SK-N-SH (cell line): Measurements from ENCODE around the gene THOC6.

Experiments used
- POLR2AphosphoS5 ChIP-seq: IDR thresholded peaks from 2 replicates; pipeline ENCODE4 v1.6.1; 2012; ENCODE audit warnings: low read depth, low read length
- TEAD4 ChIP-seq: IDR thresholded peaks from 2 replicates; pipeline ENCODE4 v1.4.0; 2012; ENCODE audit warnings: mild to moderate bottlenecking, borderline replicate concordance; ENCODE audit not compliant: insufficient read depth
- TF ChIP-seq, protein P1 (sequence below): fragments of 200-600 bp; sonication (generic); IDR thresholded peaks from 2 replicates; pipeline ENCODE4 v1.6.1; 2017; ENCODE audit warnings: antibody characterized with exemption, mild to moderate bottlenecking, moderate library complexity
- TF ChIP-seq, protein P2 (sequence below): IDR thresholded peaks from 2 replicates; pipeline ENCODE4 v1.4.0; 2012; ENCODE audit warnings: low read depth, borderline replicate concordance

DNA sequence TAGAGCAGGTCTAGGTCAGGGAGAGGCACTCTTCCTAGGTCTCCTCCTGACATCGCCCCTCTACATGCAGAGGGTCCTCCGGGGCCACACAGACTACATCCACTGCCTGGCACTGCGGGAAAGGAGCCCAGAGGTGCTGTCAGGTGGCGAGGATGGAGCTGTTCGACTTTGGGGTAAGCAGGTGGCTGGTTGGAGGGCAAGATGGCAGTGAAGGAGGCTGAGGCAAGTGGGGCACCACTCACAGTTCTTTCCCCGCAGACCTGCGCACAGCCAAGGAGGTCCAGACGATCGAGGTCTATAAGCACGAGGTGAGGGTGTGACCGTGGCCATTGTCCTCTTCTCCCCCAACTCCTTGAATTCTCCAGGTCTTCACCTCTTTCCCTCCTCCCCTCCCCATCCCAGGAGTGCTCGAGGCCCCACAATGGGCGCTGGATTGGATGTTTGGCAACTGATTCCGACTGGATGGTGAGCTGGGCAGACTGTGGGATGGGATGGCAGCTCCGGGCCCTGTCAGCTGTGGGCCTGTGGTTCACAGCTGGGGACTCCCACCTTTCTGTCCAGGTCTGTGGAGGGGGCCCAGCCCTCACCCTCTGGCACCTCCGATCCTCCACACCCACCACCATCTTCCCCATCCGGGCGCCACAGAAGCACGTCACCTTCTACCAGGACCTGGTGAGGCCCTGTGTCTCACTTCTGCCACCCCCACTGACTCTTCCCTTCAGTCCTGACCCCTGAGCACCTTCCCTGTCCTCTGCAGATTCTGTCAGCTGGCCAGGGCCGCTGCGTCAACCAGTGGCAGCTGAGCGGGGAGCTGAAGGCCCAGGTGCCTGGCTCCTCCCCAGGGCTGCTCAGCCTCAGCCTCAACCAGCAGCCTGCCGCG is 3.0 kb downstream of the THOC6 start:
- TF ChIP-seq, protein P1, sequence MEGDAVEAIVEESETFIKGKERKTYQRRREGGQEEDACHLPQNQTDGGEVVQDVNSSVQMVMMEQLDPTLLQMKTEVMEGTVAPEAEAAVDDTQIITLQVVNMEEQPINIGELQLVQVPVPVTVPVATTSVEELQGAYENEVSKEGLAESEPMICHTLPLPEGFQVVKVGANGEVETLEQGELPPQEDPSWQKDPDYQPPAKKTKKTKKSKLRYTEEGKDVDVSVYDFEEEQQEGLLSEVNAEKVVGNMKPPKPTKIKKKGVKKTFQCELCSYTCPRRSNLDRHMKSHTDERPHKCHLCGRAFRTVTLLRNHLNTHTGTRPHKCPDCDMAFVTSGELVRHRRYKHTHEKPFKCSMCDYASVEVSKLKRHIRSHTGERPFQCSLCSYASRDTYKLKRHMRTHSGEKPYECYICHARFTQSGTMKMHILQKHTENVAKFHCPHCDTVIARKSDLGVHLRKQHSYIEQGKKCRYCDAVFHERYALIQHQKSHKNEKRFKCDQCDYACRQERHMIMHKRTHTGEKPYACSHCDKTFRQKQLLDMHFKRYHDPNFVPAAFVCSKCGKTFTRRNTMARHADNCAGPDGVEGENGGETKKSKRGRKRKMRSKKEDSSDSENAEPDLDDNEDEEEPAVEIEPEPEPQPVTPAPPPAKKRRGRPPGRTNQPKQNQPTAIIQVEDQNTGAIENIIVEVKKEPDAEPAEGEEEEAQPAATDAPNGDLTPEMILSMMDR: no peak
- TF ChIP-seq, protein P2, sequence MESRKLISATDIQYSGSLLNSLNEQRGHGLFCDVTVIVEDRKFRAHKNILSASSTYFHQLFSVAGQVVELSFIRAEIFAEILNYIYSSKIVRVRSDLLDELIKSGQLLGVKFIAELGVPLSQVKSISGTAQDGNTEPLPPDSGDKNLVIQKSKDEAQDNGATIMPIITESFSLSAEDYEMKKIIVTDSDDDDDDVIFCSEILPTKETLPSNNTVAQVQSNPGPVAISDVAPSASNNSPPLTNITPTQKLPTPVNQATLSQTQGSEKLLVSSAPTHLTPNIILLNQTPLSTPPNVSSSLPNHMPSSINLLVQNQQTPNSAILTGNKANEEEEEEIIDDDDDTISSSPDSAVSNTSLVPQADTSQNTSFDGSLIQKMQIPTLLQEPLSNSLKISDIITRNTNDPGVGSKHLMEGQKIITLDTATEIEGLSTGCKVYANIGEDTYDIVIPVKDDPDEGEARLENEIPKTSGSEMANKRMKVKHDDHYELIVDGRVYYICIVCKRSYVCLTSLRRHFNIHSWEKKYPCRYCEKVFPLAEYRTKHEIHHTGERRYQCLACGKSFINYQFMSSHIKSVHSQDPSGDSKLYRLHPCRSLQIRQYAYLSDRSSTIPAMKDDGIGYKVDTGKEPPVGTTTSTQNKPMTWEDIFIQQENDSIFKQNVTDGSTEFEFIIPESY: no peak
- no peak for TF ChIP-seq POLR2AphosphoS5
- TF ChIP-seq TEAD4: no peak
